Medulla oblongata (tissue), 1 donor: ENCODE measurements around the gene TRAK1.

Experiments
- DNase-seq: peaks from one replicate; pipeline ENCODE4 v3.0.0-alpha.2; 2015; ENCODE audit errors: extremely low spot score

TRAK1 gene

DNA sequence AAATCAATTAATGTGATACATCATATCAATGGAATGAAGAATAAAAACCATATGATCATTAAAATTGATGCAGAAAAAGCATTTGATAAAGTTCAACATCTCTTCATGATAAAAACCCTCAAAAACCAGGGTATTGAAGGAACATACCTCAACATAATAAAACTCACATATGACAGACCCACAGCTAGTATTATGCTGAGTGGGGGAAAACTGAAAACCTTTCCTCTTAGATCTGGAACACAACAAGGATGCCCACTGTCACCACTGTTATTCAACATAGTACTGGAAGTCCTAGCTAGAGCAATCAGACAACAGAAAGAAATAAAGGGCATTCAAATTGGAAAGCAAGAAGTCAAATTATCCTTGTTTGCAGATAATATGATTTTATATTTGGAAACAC is 144.4 kb downstream of the TRAK1 start:
- DNase-seq = no peak

DNA sequence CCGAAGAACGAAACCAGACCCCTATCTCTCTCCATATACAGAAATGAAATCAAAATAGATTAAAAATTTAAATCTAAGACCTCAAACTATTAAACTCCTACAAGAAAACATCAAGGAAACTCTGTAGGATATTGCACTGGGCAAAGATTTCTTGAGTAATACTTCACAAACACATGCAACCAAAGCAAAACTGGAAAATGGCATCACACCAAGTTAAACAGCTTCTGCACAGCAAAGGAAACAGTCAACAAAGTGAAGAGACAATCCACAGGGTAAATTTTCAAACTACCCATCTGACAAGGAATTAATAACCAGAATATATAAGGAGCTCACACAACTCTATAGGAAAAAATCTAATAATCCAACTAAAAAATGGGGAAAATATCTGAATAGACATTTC is 145.5 kb downstream of the TRAK1 start:
- no peak for DNase-seq

DNA sequence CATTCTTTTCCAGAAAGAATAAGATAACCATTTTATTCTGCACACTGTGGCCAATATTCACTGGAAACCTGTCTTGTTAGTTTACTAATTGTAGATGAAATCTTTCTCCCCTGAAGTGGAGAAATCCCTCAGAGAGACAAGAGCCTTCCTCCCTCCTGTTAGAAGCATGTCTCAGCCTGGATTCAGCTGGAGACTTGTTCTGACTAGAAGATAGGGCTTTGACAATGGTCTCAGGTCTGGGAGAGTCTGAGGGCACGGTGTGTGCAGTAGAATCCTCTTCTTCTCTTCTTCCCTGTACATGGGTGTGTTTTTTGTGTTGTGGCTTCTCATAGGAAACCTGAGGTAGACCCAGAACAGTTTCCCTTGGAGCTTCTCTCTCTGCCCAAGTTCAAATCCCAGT is 154.9 kb downstream of the TRAK1 start:
- no peak for DNase-seq

DNA sequence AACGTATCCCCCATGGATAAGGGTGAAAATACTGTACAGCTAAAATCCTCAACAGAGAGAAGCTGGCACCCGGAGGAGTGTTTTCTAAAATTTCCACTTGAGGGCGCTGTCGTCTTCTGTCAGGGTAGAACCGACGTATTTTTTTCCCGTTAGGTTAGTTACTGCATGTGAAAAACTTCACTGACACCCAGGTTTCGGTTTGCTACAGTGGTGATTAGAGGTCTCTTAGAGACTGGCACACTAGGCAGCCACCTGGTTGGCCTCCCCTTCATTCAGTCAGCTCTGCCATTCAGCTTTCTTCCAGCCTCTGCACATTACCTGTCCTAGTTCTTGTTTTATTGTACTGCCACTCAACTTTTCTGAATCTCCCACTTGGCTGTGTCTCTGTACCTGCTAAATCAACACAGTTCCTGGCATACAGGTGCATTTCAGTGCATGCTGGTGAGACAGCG is 156.4 kb downstream of the TRAK1 start:
- peak; percentile 83 for DNase-seq

DNA sequence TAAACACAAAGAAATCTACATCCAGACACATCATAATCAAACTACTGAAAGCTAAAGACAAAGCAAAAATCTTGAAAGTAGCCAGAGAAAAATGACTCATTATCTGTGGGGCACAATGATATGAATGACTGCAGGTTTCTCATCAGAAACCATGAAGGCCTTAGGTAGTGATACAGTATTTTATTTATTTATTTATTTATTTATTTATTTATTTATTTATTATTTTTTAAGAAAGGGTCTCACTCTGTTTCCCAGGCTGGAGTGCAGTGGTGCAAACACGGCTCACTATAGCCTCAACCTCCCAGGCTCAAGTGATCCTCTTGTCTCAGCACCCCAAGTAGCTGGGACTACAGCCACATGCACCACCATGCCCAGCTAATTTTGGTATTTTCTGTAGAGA is 159.6 kb downstream of the TRAK1 start:
- DNase-seq = no peak

DNA sequence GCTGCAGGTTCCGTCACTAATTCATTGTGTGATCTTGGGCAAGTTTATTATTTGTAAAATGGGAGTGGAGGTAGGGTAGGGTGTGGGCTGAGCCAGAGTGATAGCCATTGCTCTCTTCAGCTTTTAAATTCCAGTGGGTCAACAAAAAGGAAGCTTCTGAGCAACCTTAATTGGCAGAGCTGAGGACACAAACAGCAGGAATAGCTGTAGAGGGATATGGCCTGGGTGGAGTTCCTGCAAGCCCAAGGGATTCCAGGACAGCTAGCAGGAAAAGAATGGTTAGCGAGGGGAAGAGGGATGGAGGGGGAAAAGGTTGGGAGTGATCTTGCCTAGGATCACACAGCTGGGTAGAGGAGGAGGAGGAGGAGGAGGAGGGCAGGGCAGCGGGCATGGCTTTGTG is 163.4 kb downstream of the TRAK1 start:
- no peak for DNase-seq

DNA sequence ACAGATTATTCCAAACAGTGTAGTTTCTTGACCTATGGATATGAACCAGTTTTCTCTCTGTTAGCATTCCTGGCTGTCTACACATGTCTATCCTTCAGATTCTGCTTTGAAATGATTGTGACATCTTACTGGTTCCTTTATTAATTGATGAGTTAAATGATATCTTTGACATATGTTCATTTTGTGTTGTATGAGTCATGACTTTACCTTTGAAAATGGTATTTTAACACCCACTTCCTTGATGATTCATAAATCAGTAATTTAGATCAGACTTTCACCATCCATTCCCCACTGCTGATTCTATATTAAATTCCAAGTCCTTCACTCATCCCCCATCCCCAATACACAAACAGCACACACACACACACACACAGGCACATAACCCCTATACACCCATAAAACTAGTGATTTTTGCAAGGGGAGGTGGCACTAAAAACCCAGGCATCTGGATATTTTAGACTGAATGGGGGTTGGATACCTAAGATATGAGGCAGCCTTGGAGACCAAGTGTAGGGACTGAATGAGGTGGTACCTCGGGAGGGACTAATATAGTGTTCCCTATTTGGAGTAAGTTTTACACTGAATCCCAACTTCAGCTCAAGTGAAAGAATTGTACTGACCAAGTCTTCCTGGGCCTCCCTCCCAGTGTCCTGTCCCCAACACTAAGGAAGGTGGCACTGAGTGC is 165.1 kb downstream of the TRAK1 start:
- DNase-seq = no peak

DNA sequence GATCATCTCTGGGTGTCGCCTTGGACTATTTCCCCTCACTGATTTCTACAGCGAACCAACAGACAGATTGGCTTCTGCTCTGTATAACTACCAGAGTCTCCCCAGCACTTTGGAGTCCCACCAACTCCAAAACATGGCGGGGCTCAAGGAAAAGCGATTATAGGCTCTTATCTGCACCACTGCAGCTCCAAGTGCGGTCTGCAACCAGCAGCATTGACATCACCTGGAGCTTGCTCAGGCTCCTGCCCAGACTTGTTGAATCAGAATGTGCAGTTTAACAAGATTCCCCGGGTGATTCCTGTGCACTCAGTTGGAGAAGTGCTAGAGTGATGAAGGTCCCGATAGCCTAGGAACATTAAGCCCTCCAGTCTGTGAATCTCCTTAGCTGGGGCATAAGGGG is 165.8 kb downstream of the TRAK1 start:
- DNase-seq = no peak

DNA sequence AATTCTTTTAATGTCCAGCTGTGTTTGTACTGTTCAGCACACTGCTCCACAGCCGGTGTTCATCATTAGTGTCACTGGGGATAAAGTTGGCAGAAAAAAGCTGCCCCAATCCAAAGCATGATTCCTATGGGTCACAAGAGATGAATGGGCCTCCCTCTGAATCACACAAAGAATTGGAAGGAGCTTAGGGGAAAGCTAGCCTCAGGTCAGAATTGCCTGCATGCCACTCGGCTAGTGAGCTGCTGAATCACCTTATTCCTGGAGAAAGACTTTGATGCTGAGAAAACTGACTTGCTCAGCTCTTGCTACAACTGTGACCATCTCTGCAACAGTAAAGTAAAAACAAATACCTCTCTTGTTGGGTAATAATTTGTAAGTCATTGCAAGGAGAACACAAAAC is 171.4 kb downstream of the TRAK1 start:
- no peak for DNase-seq

DNA sequence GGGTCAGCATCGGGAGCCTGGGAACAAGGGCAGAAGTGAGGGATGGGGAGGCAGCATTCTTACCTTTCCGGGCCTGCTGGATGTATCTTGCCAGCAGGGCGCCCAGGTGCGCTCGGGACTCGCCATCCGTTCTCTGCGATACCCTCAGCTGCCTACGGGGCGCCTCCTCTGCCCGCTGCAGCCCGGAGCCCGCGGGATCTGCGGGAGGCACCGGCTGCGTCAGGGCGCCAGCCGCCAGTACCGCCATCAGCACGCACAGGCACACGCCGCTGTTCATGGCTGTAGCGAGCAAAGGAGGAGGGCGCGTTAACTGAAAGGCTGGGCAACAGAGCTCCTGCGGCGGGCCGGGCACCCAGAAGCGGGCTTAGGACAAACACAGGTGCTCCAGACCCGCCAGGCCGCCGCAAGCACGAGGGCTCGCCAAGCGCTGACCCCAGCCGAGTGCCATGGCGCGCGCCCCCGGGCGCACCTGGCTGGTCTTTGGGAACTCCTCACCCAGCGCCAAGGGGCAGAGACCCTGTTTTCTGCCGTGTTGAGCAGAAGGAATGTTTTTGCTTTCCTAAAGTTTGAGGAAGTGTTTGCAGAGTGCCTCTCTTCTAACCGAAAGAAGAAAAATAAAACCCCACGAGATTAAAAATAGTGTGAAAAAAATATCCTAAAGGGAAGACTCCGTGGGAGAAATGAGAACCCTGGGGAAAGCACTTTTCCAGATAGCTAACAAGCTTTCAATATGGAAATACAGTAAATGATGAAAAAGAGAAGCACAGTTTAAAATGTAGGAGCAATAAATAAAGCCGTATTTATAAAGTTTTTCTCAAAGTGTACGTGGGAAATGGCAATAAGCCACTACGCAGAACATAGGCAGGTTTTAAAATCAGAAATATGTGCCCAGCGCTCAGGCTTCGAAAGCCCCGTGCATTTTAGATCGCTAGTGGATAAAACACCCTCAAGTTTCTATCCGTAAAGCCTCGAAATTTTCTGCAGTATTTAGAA is 172.5 kb downstream of the TRAK1 start:
- no peak for DNase-seq

DNA sequence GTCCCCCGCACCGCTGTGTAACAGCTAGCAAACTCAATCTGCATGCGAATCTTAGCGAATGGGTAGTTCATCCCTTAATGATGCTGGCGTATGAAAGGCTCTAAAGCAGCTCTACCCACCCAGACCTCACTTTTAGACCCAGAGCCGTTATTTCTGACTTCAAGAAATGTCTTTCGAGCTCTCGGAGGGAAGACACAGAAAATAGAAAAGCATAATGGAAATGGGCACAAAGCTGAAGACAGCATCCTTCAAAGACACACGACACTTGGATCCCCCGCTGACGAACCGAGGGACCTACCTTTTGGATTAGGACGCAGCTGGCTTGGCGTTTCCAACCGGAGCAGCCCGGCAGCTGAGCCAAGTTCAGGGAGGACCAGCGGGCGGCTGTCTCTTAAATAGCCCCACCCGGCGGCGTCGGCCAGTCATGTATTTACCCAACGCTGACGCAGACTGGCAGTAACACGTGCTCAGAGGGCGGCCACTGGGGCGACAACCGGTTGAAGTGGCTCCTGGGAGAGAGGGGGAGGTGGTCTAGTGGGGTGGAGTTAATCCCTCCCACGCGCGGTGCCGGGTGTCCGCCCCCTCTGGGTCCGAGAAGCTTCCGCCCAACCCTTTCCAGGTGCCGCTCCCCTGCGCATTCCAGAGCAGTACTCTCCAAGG is 173.4 kb downstream of the TRAK1 start:
- no peak for DNase-seq

DNA sequence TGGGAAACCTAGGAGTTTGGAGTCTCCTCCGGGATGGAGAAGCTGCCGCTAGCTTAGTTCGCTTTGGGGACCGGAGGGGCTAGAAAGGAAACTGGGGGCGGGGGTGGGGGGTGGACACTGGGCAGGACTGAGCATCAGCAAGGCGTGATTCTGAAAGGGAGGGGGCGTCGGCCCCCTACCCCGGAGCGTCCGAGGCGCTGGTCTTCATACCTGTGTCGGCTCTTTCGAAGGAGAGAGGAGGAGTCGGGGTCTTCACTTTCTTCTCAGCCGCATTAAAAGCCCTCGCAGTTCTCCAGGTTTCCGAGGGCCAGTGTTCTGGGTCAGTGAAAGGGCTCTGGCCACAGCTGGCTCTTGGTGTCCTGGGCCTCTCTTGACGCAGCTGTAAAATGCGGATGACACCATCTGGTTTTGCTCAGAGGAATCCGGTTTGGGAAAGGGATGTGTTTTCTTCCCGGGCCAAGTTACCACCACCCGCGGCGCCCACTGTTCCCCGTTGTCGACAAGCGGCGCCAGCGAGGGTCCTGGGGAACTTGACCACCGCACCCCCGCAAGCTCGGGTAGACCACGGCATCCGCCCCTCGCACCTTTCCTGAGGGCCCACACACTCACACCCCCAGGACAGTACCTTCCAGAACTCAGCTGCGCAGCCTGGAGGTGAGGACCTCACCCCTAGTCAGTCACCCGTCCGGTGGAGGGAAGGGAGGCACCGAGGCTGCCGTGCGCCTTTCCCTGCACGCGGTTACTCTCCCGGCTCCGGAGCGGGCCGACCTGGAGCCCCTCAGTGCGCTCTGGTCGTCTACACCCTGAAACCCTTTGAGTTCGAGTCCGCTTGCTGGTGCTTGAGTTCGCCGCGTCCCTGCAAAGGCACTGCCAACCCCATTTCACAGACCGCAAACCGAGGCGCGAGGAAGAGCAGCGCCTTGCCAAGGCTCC is 174.2 kb downstream of the TRAK1 start:
- no peak for DNase-seq

DNA sequence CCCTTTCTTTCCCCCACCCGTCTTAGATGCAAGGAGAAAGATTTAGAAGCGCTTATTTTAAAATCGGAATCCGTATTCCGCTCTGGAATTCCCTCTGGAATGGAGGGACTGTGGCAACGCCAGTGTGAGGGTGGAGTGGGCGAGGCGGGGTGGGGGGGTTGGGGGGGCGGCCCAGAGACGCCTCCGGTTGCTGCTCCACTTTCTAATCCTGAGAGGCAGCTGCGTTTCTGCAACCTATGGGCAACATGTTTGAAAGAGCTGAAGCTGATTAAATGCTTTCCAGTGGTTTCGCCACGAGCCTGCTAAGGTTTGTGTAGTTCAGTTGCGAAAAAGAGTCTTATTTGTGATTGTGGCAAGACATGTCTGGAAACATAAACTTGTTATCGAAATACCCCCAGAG is 174.9 kb downstream of the TRAK1 start, which contains the start of gene CCK:
Gene CCK (minus strand): TSS at position 101 of the 400 bp plus-strand sequence. CDS start 2,555 bp downstream, outside the sequence.
- no peak for DNase-seq

DNA sequence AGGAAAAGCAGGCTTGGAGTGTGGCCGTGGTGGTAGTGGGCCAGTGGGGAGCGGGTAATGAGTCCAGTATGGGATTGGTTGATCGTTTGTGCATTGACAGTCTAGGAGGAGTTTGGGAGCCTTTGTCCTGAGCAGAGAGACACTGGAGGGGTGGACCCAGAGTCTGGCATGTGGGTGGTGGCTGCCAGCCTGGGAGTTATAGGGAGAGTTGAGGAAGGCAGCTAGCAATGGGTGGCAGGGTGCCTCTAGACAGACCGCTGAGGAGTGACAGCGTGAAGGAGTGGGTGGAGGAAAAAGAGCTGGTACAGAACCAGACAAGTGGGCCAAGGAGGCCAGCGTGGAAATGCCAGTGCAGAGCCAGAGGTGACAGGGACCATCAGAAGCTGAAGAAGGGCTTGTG is 176.7 kb downstream of the TRAK1 start:
- DNase-seq = no peak

DNA sequence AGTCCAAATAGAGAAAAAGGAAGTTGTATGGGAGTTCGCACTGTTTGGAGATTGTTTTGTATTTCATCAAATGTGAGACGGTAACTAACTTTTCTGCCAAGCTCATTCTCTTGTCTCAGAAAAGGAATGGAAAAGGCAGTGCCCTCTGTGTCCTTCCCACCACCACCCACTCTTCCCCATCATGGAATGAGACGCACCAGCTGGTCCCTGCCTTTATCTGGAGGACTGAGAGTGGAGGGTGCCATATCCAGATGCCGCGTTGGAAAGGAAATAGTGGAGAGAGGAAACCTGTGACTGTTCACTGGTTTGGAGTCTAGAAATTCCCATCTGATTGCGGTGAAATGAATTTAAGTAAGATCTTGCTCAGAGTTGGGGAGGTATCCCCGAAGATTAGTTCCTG is 178.5 kb downstream of the TRAK1 start:
- DNase-seq = no peak

DNA sequence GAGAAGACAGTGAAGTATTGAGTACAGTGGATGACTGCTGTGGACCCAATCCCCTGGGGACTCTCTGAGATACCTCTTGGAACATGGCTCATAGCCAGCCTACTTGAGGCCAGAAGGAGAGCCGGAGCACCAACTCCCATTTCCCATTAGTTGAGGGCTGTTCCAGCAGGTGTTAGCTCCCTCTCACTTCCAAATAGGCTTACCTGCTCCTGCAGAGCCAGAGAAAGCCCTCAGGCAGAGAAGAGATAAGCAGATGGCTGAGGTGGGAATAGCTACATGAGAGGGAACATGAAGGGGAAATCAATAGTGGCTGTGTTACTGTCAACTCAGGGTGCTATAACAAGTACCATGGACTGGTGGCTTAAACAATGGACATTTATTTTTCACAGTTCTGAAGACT is 179.4 kb downstream of the TRAK1 start:
- DNase-seq = no peak

DNA sequence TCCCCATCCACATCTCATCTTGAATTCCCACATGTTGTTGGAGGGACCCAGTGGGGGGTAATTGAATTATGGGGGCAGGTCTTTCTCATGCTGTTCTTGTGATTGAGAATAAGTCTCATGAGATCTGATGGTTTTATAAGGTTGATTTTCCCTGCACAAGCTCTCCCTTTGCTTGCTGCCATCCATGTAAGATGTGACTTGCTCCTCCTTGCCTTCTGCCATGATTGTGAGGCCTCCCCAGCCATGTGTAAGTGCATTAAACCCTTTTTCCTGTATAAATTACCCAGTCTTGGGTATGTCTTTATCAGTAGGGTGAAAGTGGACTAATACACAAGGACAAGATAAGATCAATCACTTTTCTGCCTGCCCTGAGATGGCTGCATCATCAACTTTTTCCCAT is 180.6 kb downstream of the TRAK1 start:
- DNase-seq = no peak

DNA sequence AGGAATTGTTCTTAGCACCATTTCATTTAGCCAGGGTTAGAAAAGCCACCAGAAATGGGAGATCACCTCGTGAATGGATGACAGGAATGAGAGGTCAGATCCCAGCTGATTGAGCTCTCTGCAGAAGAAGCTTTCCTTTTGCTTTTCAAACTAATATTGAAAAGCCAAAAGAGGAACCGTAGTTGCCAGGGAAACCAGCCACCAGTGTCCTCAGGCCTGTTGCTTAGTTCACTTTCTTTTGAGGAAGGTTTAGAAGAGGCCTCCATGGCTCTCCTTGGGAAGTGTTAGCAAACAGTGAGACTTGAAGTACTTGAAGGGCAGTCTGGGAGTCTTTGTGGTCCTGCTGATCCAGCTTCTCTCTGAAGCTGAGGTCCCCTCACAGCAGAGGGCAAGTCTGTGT is 182.2 kb downstream of the TRAK1 start:
- DNase-seq = peak; percentile 18

DNA sequence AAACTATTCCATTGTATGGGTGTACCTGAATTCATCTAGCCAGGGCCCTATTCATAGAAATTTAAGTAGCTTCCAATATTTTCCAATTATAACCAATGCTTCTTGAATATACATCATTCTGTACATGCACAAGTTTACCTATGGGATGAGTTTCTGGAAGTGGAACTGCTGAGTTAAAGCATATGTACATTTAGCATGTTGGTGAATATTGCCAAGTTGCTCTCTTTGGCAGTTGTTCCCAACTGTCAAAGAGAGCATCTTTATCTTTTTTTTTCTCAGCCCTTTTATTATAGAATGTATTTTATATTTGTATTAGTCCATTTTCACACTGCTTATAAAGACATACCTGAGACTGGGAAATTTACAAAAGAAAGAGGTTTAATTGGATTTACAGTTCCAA is 183.1 kb downstream of the TRAK1 start:
- DNase-seq = no peak

DNA sequence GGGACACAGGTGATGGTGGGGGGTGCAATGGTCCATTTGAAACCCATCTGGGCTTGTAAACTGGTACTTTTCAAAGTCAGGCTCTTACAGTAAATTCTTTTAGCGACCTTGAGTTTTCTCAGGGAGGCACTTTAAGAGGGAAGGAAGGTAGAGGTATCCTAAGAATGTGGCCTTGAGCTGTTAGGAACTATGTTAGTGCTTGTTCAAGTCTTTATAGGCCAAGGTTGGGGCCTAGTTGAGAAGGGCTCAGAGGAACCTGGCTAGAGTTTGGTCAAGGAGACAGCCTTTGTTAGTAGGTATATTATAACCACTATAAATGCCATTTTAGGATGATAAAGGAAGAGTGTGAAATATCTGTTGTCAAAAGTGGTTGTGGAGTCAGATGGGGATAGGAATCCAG is 184.1 kb downstream of the TRAK1 start:
- no peak for DNase-seq
